Kidney glomerular epithelial cell (primary cell): Measurements from ENCODE around the gene RHEB.
A peak's percentile ranks its signal among the peaks of the same experiment; 100 is the strongest.

ENCODE experiments used
- DNase-seq: peaks from one replicate; lab custom pipeline; 2025; lab: John Stamatoyannopoulos, UW

RHEB gene

GRCh38 chr7:151448261-151449252 lies 71.1 kb downstream of the RHEB start:
- DNase-seq: peak; percentile 26

DNA sequence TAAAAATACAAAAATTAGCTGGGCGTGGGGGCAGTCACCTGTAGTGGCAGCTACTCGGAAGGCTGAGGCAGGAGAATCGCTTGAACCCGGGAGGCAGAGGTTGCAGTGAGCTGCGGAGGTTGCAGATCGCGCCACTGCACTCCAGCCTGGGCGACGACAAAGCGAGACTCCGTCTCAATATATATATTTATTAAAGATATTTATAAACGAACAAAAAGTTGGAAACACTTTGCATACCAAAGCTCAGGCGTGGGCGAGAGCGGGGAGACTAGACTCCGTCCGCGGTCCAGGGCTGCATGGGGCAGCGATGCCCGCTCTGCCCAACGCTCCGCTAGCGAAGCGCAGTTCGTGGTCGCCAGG lies 71.8 kb downstream of the RHEB start:
- no peak for DNase-seq

GRCh38 chr7:151447312-151447711 lies 72.4 kb downstream of the RHEB start:
- no peak for DNase-seq

DNA sequence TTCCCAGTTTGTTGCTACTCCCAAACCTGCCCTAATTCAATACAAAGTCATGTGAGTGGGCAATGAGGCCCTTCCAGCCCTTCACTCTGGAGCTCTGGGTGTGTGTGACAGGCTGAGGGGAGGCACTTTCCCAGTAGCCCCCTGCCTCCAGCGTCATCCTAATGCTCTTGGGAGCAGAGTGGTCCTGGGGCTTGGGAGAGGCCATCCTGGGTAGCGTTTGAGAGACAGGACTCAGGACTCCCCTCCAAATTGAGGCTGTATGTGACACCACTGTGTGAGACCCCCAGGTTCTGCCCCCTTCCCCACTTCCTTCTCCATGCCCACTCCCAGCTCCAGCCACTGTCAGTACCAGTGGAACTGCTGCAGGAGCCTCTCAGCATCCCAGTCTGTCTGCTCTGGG lies 73.3 kb downstream of the RHEB start:
- no peak for DNase-seq

DNA sequence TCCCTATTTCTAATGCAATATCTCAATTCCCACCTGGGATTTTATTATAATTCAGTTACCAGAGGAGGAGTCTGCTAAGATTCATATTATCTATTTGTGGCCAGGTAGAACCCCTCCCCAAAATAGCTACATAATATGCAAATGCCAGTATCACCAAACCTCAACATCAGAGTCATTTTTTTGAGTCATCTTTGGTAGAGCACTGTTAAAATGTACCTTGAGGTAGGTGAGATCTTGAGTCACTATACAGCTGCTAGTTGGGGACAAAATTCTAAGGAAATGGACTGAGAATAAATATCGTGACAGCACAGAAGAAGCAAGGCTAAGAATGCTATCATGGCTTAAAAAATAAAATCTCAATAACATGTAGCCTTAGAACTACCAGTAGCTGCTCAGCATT lies 75.1 kb downstream of the RHEB start:
- DNase-seq: no peak

- no peak for DNase-seq
Measured at GRCh38 chr7:151442776-151443496, 76.8 kb downstream of the RHEB start.

DNA sequence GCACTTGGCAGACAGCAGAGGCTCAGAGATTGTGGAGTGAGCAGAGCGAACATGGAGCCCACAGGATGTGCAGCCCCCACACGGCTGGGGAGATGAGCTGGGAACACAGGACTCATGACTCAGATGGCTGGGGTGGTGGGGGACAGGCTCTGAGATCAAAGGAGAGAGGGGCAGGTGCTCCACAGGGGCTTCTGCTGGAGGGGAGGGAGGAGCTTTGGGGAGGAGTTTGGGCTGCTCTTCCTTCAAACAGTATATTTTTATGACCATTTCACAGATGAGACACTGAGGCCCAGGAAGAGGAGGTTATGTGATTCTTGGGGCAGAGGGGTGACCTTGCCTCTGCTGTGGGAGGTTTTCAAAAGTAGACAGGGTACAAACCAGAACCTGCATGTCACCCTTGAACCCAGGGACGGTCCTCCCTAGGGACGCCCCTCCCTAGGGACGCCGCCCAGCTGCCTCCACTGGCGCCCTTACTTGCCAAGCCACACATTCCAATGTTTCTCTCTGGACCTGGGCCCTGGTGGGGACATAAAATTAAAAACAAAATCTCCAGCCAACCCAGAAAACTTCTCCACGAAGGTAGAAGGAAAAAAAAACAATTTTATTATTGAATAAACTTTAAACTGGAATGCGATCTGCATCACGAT lies 78.8 kb downstream of the RHEB start:
- DNase-seq: no peak

- no peak for DNase-seq
Measured at GRCh38 chr7:151439855-151440798, 79.6 kb downstream of the RHEB start, which contains the start of gene CRYGN. Gene CRYGN (minus strand): TSS chr7:151440141. CDS start chr7:151439917, 224 bp downstream.

DNA sequence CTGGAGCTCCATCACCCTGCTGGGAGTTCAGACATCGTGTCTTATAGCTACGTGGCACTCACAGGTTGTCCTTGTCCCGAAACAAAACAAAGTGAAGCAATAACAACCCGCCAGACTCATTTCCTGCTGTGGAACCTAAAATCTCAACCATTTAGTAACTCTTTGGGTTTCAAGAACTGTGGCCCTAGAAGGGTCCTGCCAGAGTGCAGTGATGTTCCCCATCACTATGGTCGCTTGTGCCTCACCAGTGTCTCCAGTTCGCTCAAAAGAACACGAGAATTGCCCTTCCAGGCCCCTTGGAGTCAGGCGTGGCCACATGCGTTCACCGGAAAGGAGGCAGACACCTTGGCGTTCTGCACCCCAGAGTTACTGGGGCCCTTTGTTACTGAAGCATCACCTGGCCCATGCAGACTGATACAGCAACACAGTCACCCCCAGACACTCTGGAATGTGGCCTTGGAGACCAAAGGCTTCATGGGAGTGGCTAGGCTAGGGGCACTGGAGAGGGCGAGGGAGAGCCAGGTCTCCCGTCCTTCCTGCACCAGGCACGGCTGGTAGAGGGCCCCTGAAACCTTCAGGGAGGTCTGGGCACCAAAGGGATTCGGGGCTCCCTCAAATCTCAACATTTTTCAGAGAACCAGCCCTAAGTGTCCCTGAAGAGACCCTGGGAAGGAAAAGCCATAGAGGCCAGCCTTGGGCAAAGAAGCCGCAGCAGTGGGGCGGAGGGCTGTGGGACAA lies 80.7 kb downstream of the RHEB start:
- no peak for DNase-seq

GRCh38 chr7:151437866-151438516 lies 81.7 kb downstream of the RHEB start:
- no peak for DNase-seq

GRCh38 chr7:151437159-151437553 lies 82.5 kb downstream of the RHEB start:
- DNase-seq: no peak

GRCh38 chr7:151436446-151437158 lies 83.1 kb downstream of the RHEB start:
- no peak for DNase-seq

DNA sequence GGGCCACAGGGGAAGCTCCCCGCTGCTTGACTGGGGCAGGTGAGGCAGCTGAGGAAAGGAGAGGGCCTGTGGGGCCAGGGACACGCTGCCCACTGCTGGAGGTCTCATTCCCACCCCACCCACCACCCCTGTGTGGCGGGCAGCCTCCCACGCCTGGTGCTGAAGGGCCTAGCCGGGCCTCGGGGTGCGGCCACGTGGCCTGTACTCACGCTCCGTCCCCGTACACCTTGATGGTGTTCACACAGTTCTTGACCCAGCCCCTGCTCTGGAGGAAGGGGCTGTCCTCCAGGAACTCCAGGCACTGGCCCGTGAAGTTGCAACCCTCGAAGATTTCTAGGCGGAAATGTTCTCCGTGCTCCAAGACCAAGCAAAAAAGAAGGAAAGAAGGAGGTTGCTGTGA lies 83.7 kb downstream of the RHEB start:
- no peak for DNase-seq

- no peak for DNase-seq
Measured at GRCh38 chr7:151435103-151435916, 84.4 kb downstream of the RHEB start.

- DNase-seq: no peak
Measured at GRCh38 chr7:151434549-151434948, 85.1 kb downstream of the RHEB start.

DNA sequence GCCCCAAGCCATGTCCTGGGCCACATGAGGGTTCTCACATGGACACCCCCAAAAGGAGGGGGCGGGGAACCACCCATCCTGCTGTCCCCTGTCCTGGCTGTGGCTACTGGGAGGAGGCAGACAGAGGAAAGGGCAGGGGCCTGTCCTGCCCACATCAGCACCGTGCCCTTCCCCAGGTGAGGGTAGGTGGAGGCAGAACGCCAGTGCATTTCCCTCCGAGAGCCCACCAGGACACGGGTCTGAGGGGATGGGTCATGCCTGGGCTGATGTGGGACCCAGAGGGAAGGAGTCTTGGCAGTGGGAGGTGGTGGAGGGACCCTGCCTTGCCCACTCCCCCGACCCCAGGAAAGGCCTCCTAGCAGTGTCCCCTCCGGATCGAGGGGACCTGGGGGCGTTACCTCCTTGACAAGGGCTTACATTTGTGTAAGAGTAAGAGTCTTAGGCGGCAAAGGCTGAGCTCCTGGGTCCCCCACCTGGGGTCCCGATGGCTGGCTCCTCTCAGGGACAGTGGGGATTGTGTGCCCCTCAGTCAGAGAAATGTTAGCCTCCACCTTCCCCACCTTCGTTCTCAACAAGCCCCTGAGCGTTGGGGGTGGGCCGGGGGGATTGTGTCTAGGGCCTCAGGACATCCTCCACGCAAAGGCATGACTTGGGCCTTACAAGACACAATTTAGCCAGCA lies 85.8 kb downstream of the RHEB start:
- no peak for DNase-seq

DNA sequence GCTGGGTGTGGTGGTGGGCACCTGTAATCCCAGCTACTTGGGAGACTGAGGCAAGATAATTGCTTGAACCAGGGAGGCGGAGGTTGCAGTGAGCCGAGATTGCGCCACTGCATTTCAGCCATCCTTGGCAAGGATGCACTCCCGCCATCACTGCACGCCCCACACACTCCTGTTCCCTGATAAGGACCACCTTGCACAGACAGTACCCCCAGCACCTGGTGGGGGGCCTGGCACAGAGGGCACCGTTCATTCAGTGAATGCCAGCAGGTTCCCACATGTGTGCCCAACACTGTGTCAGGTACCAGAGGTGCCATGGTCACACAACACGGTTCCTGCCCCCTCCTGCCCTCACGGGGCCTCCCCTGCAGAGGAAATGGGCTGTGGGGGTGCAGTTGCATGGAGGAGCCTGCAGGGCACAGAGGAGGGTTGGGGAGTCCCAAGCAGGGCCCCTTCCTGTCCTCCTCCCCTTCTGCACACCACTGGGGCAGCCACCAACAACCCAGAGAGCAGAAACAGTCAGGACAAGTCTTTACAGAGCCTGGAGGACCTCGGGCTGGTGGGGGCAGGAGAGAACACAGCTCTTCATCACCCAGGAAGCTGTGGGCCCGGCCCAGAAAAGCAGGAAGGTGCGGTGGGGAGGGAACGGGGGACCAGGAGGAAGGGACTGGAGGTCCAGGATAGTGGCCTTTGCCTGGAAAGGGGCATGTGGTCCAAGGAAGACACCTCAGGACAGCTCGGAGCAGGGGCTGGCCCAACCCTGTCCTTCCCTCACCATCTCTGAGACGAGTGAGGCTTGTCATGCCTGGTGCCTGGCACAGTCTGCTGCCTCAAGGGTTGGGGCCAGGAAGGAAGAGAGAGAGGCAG lies 86.8 kb downstream of the RHEB start:
- no peak for DNase-seq
